Stimulated activated CD4-positive, alpha-beta T cell treated with anti-CD3 and anti-CD28 coated beads, Interleukin-12 subunit alpha, Interleukin-12 subunit beta, amount 100 ng/mL, for 24 hours (primary cell): ENCODE measurements around the gene TWIST2.

Experiments
- DNase-seq, 2 experiments: peaks; one replicate each; pipeline ENCODE4 v3.0.0-alpha.2; 2020; ENCODE audit warnings: low read depth in 2 of 2

TWIST2 gene

DNA sequence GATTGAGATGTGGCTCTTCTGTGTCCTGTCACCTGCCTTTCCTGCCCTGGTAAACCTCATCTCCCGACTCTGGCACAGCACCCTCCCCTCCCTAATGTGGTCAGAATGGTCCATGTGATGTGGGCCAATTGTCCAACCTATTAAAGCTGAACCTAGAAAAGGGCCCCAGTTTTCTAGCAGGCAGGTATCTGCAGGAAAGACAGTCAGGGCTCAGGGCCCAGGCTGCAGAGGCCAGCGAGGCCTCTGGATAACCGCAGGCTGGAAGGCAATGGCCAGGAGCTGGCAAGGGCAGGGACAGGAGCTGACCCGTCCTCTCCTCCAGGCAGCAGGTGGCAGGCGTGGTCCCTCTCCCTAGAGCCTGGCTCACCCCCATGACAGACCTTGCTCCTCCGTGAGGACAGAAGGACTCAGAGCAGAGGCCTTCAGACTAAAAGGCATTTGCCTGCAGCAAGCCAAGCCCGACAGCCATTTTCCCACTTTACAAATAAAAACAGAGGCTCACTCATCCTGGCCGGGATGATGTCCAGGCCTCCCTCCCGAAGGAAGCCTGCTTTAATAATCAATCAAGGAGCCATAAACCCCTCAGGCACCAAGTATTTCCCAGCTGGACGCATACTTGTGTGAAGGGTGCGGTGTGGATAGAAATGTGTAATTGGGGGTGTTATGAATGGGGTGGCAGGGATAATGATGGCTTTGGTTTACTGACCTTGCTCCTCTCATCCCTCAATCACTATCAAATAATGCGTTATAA, 107.1 kb downstream of the TWIST2 start:
- DNase-seq: no peak

DNA sequence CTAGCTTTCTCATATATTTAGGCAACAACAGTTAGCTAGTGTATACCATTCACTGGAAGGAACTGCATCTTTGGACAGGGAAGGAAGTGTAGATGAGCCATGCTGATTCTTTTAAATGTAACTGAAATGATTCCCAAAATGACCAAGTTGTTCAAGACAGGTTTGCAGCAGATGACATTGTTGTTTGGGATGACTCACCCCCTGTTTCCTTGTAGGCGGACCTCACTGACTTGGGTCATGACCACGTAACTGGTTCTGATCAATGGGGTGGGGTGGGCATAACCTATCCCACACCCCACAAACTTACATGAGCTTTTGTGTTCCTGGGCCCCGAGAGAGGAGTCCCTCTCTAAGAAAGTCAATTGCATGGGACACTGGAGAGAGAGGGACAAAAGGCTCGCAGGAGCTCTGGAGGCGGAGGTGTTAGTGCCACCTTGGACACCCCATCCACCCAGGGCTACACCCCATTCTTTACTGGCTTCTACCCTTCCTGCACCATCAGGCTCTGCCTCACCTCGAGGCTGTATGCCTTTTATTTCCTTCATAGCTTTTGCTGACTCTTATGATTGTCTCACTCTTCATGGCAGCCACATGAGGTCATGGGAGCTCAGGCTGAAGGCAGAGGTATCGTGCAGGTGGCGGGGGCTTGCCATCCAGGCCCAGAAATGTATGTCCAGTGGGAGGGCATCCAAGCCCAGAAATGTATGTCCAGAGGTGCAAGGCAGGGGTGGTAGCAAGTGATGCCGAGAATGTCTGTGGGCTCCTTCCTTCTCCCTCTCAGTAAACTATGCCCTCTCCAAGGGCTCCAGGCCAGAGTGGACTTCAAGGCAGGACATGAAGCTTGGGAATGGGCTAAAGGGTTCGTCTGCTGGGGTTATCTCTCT, 108.0 kb downstream of the TWIST2 start:
- no peak for DNase-seq

GRCh38 chr2:238956676-238957075, 108.8 kb downstream of the TWIST2 start:
- DNase-seq: no peak
